Lower leg skin (tissue), 3 donors: ENCODE data around the gene COX14.

Experiments
- POLR2A ChIP-seq, 2 donors: fragments of 450-650 bp; IDR thresholded peaks; one replicate each; pipeline ENCODE4 v1.6.1; 2016 to 2017; ENCODE audit warnings: antibody characterized with exemption in 2 of 2, mild to moderate bottlenecking in 1 of 2, moderate library complexity in 1 of 2
- TF ChIP-seq, protein P1 (sequence below), 3 donors: fragments of 450-650 bp; IDR thresholded peaks; one replicate each; pipeline ENCODE4 v1.5.1; 2016; ENCODE audit warnings: antibody characterized with exemption in 3 of 3, mild to moderate bottlenecking in 3 of 3, moderate library complexity in 2 of 3

DNA sequence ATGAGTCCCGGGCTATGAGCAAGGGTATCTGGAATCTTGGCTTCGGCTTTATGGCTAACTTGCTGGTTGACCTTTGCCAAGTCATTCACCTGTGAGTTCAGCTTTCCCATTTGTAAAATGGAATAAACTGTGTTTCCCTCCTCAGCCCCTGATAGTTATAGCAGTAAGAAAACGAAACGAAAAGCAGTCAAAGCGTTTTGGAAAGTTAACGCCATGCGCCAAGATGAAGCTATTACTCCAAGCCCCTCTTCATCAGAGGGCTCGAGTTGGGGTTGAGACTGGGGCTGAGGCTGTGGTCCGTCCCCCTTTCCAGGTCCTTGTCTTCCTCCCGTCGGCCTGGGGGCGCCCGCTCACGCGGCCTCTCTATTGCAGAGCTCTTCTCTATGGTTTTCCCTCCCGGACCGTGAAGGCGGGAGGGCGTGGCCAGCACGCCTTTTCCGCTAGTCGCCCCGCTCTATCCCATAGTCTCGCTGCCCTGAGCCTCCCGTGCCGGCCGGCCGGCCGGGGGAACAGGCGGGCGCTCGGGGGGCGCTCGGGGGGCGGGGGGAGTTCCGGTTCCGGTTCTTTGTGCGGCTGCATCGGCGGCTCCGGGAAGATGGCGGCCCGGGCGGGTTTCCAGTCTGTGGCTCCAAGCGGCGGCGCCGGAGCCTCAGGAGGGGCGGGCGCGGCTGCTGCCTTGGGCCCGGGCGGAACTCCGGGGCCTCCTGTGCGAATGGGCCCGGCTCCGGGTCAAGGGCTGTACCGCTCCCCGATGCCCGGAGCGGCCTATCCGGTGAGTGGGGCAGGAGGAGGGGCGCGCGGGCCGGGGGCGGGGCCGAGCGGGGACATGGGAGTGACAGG, 27.0 kb upstream of the COX14 start, which contains the start of gene SMARCD1:
- TF ChIP-seq, protein P1, sequence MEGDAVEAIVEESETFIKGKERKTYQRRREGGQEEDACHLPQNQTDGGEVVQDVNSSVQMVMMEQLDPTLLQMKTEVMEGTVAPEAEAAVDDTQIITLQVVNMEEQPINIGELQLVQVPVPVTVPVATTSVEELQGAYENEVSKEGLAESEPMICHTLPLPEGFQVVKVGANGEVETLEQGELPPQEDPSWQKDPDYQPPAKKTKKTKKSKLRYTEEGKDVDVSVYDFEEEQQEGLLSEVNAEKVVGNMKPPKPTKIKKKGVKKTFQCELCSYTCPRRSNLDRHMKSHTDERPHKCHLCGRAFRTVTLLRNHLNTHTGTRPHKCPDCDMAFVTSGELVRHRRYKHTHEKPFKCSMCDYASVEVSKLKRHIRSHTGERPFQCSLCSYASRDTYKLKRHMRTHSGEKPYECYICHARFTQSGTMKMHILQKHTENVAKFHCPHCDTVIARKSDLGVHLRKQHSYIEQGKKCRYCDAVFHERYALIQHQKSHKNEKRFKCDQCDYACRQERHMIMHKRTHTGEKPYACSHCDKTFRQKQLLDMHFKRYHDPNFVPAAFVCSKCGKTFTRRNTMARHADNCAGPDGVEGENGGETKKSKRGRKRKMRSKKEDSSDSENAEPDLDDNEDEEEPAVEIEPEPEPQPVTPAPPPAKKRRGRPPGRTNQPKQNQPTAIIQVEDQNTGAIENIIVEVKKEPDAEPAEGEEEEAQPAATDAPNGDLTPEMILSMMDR (IDR thresholded peaks at IDR 0.05), result no peak
- no peak for TF ChIP-seq POLR2A (IDR thresholded peaks at IDR 0.05)
